ENCODE results near the gene AHRR. TPM values are rescaled to one million over a fixed set of nuclear protein-coding genes. Genes with fewer than 3 reads are reported as not detected.

The AHRR gene
- total RNA-seq, 4 donors from 2014 or later: 1.3 to 8.8 (median 1.5) TPM

- TF ChIP-seq EP300 (IDR thresholded peaks at IDR 0.05; ENCODE audit: low read depth) (no peak), POLR2A (IDR thresholded peaks at IDR 0.05) (no peak), POLR2AphosphoS5 (IDR thresholded peaks at IDR 0.05) (no peak)
- 82% methylated on average over 10 of the region's 10 CpGs; no CpG with 5 or more reads in 1 of the 2 donors for WGBS, 2 donors (ENCODE audit: low coverage in 1 of 2)
- no peaks in the 10 kb centered on the region for H3K36me3 ChIP-seq
- DNase-seq: no peak
- in situ Hi-C loops (cut with MboI; ENCODE audit: low pct_ligation_motif_present in 1 of 4, low pct_unique_long_range_greater_than_20kb in 1 of 4, low sequenced_read_pairs in 3 of 4) (no loop called here), intact Hi-C loops (cut with DNase I; ENCODE audit: low total_unique reads) (no loop called here)
- H3K4me1 ChIP-seq: peaks cover 0 to 9% (median 6%) of the 10 kb centered on the region in 4 donors
- no peak overlapping the region for H3K27ac ChIP-seq
- H3K9me3 ChIP-seq: no peaks in the 10 kb centered on the region
- H3K4me3 ChIP-seq: no peak overlapping the region
- peaks cover 3% of the 10 kb centered on the region for H3K27me3 ChIP-seq
These were observed 26.3 kb downstream of the AHRR start for GRCh38 chr5:347712-348284.

DNA sequence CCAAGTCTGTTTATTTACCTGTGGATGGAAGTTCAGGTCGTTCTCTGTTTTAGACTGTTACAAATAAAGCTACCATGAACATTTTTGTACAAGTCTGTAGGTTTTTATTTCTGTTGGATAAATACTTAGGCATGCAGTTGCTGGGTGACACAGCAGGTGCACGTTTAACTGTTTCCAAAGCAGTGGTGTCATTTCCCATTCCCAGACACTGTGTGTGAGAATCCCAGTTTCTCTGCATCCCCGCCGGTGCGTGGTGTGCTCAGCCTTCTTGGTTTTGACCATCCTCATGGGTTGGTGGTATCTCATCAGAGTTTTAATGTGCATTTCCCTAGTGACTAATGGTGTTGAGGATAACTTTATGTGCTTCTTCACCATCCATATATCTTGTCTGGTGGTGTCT is 27.2 kb downstream of the AHRR start:
- no peak for TF ChIP-seq EP300 (IDR thresholded peaks at IDR 0.05; ENCODE audit: low read depth)

DNA sequence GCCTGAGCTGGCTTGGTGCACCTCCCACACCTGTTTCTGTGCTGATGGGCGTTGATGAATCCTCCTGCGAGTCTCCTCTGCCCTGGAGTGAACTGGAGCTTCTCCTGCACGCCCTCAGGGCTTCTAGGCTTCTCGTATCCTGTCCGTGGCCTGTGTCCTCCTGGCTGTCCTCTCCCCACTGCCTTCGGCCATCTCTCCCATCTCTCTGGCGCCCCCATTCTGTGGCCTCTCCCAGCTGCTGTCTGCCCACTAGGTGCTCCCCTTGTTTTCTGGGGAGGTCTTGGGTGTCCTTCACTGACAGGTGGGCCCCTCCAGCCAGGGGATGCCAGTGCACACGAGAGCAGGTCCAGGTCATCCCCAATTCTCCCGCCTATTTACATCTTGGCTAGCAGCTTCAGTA is 28.8 kb downstream of the AHRR start:
- H3K4me1 ChIP-seq: no peaks in the 10 kb centered on the region
- intact Hi-C loops (cut with DNase I; ENCODE audit: low total_unique reads): no loop called here
- in situ Hi-C loops (cut with MboI; ENCODE audit: low pct_ligation_motif_present in 1 of 4, low pct_unique_long_range_greater_than_20kb in 1 of 4, low sequenced_read_pairs in 3 of 4): no loop called here
- peaks cover 3% of the 10 kb centered on the region for H3K27me3 ChIP-seq
- H3K36me3 ChIP-seq: no peaks in the 10 kb centered on the region
- no peak overlapping the region for H3K4me3 ChIP-seq
- H3K9me3 ChIP-seq: no peaks in the 10 kb centered on the region
- WGBS, 2 donors (ENCODE audit: low coverage in 1 of 2): 78% methylated on average over 9 of the region's 9 CpGs; no CpG with 5 or more reads in 1 of the 2 donors
- no peak for DNase-seq
- no peak overlapping the region for H3K27ac ChIP-seq
- TF ChIP-seq POLR2A (IDR thresholded peaks at IDR 0.05) (no peak), EP300 (IDR thresholded peaks at IDR 0.05; ENCODE audit: low read depth) (no peak), CTCF (IDR thresholded peaks at IDR 0.05) (no peak), POLR2AphosphoS5 (IDR thresholded peaks at IDR 0.05) (no peak)

More for the DNA sequence above, 27.2 kb downstream of the AHRR start:
- WGBS, 2 donors (ENCODE audit: low coverage in 1 of 2): 76 to 77% methylated on average over 5 of the region's 5 CpGs
- no peak overlapping the region for H3K27ac ChIP-seq
- no peaks in the 10 kb centered on the region for H3K9me3 ChIP-seq
- H3K27me3 ChIP-seq: peaks cover 3% of the 10 kb centered on the region
- no peak for DNase-seq
- H3K4me1 ChIP-seq: peaks cover 0 to 4% (median 3%) of the 10 kb centered on the region in 4 donors
- intact Hi-C loops (cut with DNase I; ENCODE audit: low total_unique reads): no loop called here
- no peak overlapping the region for H3K4me3 ChIP-seq
- in situ Hi-C loops (cut with MboI; ENCODE audit: low pct_ligation_motif_present in 1 of 4, low pct_unique_long_range_greater_than_20kb in 1 of 4, low sequenced_read_pairs in 3 of 4): no loop called here
- no peaks in the 10 kb centered on the region for H3K36me3 ChIP-seq

DNA sequence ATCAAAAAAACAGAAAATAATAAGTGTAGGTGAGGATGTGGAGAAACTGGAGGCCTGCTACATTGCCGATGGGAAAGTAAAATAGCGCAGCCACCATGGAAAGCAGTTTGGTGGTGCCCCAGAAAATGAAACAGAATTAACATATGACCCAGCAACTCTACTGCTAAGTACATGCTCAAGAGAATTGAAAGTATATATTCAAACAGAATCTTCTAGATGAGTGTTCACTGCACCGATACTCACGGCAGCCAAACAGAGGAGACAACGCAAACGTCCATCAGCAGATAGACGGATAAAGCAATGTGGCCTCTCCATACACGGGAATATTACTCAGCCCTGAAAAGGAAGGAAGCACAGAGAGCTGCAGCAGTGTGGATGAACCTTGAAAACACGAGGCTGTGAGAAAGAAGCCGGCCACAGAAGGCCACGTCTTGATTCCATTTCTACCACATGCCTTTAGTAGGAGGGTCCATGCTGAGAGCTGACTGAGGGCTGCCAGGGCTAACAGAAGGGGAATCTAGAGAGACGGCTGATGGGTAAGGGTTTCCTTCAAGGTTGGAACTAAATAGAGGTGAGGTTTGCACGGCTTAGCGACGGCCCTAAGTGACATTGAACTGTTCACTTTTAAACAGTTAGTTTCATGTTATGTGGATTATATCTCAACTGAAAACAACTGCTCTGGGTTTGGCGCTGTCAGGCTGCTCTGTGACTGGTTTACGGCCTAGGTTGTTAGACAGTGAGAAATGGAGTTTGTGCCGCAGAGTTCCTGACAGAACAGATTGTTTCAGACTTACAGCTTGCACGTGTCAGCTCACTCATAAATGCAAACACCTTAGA is 29.8 kb downstream of the AHRR start:
- DNase-seq: no peak
- TF ChIP-seq EP300 (IDR thresholded peaks at IDR 0.05; ENCODE audit: low read depth) (no peak), CTCF (IDR thresholded peaks at IDR 0.05) (no peak), POLR2AphosphoS5 (IDR thresholded peaks at IDR 0.05) (no peak), POLR2A (IDR thresholded peaks at IDR 0.05) (no peak)
- Histone ChIP-seq H3K4me1 (no peaks in the 10 kb centered on the region), H3K4me3 (no peak overlapping the region), H3K27ac (no peak overlapping the region), H3K9me3 (no peaks in the 10 kb centered on the region), H3K36me3 (no peaks in the 10 kb centered on the region), H3K27me3 (peaks cover 3% of the 10 kb centered on the region)
- in situ Hi-C loops (cut with MboI; ENCODE audit: low pct_ligation_motif_present in 1 of 4, low pct_unique_long_range_greater_than_20kb in 1 of 4, low sequenced_read_pairs in 3 of 4) (no loop called here), intact Hi-C loops (cut with DNase I; ENCODE audit: low total_unique reads) (no loop called here)
- 77% methylated on average over 11 to 19 of the region's 19 CpGs for WGBS, 2 donors (ENCODE audit: low coverage in 1 of 2)

- Histone ChIP-seq H3K27ac (no peak overlapping the region), H3K9me3 (no peaks in the 10 kb centered on the region), H3K4me1 (no peaks in the 10 kb centered on the region), H3K36me3 (no peaks in the 10 kb centered on the region), H3K4me3 (no peak overlapping the region), H3K27me3 (peaks cover 3% of the 10 kb centered on the region)
- TF ChIP-seq POLR2AphosphoS5 (IDR thresholded peaks at IDR 0.05) (no peak), EP300 (IDR thresholded peaks at IDR 0.05; ENCODE audit: low read depth) (no peak), POLR2A (IDR thresholded peaks at IDR 0.05) (no peak), CTCF (IDR thresholded peaks at IDR 0.05) (no peak)
- intact Hi-C loops (cut with DNase I; ENCODE audit: low total_unique reads): no loop called here
- in situ Hi-C loops (cut with MboI; ENCODE audit: low pct_ligation_motif_present in 1 of 4, low pct_unique_long_range_greater_than_20kb in 1 of 4, low sequenced_read_pairs in 3 of 4): no loop called here
- WGBS, 2 donors (ENCODE audit: low coverage in 1 of 2): 80 to 93% methylated on average over 3 to 4 of the region's 4 CpGs
- no peak for DNase-seq
These were observed 30.4 kb downstream of the AHRR start for GRCh38 chr5:351921-352245.

All from transverse colon (tissue), 4 donors.